Adrenal gland (tissue), 12 donors: ENCODE data around the gene KCNIP2. TPM values are rescaled to one million over a fixed set of nuclear protein-coding genes. Genes with fewer than 3 reads are reported as not detected.

ENCODE experiments used
- DNase-seq, 7 donors: peaks; one replicate each; pipeline ENCODE4 v3.0.0-alpha.2; 2019 to 2020
- H3K27ac ChIP-seq, 5 donors: fragments of 200-600 bp; sonication (generic) in 4 of 5; 1 replicate in 3 of 5; 2 replicates in 2 of 5; pipeline versions ENCODE4 v1.5.1 to v1.8.0; 2016 to 2020; ENCODE audit warnings: mild to moderate bottlenecking in 1 of 5
- H3K27me3 ChIP-seq: fragments of 200-600 bp; 2 replicates; pipeline ENCODE4 v1.8.0; 2021
- H3K36me3 ChIP-seq, 2 donors: fragments of 200-600 bp; replicated peaks in 1 of 2; 1 replicate in 1 of 2; 2 replicates in 1 of 2; pipeline versions ENCODE4 v1.5.1 to v1.8.0; 2018 to 2022
- H3K4me1 ChIP-seq, 2 donors: fragments of 200-600 bp; replicated peaks in 1 of 2; 1 replicate in 1 of 2; 2 replicates in 1 of 2; pipeline versions ENCODE4 v1.5.1 to v1.8.0; 2018 to 2021
- H3K4me3 ChIP-seq, 4 donors: fragments of 200-600 bp; sonication (generic) in 3 of 4; one replicate each; pipeline ENCODE4 v1.5.1; 2016 to 2018
- H3K9me3 ChIP-seq, 3 donors: fragments of 200-600 bp; sonication (generic) in 1 of 3; replicated peaks in 1 of 3; 1 replicate in 2 of 3; 2 replicates in 1 of 3; pipeline versions ENCODE4 v1.5.1 to v1.8.0; 2016 to 2021
- POLR2A ChIP-seq, 2 donors: fragments of 450-650 bp; IDR thresholded peaks; one replicate each; pipeline ENCODE4 v1.6.1; 2017; ENCODE audit warnings: antibody characterized with exemption in 2 of 2, mild to moderate bottlenecking in 2 of 2, moderate library complexity in 1 of 2
- WGBS, 4 donors: extraction: QIAGEN DNeasy Blood & Tissue Kit in 2 of 4; methylation state at CpG; one replicate each; pipeline versions ENCODE4 v1.1.5 to v1.1.7; 2013 to 2017; 5-methylcytosine and 5-hydroxymethylcytosine counted together
- intact Hi-C, 2 donors: fragments of 100-400 bp; cut with DNase I; formaldehyde crosslinking; loops; one replicate each; pipeline versions ENCODE4 v1.14.1 to v1.15.0; 2022 to 2023
- polyA plus RNA-seq, 3 donors: library from polyadenylated mRNA; stranded (reverse); fragments of 200-250 nt in 2 of 3; fragments of 350-450 nt in 1 of 3; fragmentation: Illumina TruSeq in 1 of 3; extraction: RNeasy Lipid Tissue Mini Kit (QIAGEN cat#74804) in 1 of 3; gene quantifications; one replicate each; pipeline ENCODE4 v1.2.3, GENCODE V29; 2013 to 2014
- total RNA-seq, 9 donors: library from RNA; depleted of rRNA in 4 of 9; stranded (reverse); fragments of >200 nt in 4 of 9; fragments of 120-200 nt in 1 of 9; fragmentation: NEBNext Ultra II Directional in 1 of 9; extraction: Animal tissue kit (Norgen Biotek cat#: 25700) in 1 of 9; gene quantifications; one replicate each; pipeline versions ENCODE4 v1.1.0 to v1.2.4, GENCODE V29; 2013 to 2023
- TF ChIP-seq, protein P1 (sequence below), 6 experiments: fragments of 450-650 bp in 4 of 6; fragments of 200-600 bp in 2 of 6; sonication (generic) in 1 of 6; IDR thresholded peaks; 1 replicate in 5 of 6; 2 replicates in 1 of 6; pipeline versions ENCODE4 v1.5.1 to v1.8.0; 2016 to 2021; ENCODE audit warnings: antibody characterized with exemption in 6 of 6, mild to moderate bottlenecking in 2 of 6, moderate library complexity in 1 of 6
- donor health status: healthy with polysubstance abuse.
- donor health status: Bipolar disorder and iron deficiency.
- donor health status: DM: yes; HTN: yes; CAD: no.
- donor health status: DM: no; HTN: no; CAD: no.
- donor health status: DM: no; HTN: no; CAD: no.
- donor health status: DM: yes; HTN: yes; CAD: no.

KCNIP2 gene
- total and polyA plus RNA-seq, 12 donors, result 2.2 to 23.0 (median 4.6) TPM; not detected in 1

DNA sequence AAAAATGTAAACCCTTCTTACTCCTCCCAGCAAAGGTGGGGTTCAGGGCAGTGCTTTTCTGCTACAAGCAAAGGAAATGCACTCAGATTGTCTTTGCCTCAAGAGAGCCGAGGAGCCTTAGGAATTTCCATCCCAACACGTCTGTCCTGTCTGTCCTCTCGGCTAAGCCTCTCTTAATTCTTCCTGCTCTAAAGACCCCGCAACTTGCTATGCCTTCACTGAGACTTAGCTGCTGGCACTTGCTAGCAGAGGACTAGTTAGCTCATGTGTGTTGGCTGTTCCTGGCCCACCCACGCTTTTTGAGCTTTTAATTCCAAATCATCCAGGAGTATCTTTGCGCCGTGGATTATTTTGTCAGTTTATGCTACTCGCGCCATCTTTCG lies 59.9 kb downstream of the KCNIP2 start:
- no peaks in the 10 kb centered on the region for H3K9me3 ChIP-seq
- H3K27me3 ChIP-seq, result peaks cover 1% of the 10 kb centered on the region
- TF ChIP-seq, protein P1, sequence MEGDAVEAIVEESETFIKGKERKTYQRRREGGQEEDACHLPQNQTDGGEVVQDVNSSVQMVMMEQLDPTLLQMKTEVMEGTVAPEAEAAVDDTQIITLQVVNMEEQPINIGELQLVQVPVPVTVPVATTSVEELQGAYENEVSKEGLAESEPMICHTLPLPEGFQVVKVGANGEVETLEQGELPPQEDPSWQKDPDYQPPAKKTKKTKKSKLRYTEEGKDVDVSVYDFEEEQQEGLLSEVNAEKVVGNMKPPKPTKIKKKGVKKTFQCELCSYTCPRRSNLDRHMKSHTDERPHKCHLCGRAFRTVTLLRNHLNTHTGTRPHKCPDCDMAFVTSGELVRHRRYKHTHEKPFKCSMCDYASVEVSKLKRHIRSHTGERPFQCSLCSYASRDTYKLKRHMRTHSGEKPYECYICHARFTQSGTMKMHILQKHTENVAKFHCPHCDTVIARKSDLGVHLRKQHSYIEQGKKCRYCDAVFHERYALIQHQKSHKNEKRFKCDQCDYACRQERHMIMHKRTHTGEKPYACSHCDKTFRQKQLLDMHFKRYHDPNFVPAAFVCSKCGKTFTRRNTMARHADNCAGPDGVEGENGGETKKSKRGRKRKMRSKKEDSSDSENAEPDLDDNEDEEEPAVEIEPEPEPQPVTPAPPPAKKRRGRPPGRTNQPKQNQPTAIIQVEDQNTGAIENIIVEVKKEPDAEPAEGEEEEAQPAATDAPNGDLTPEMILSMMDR (IDR thresholded peaks at IDR 0.05), result no peak
- no peak for TF ChIP-seq POLR2A (IDR thresholded peaks at IDR 0.05)
- 55 to 66% (median 56%) methylated on average over 10 of the region's 10 CpGs for WGBS, 4 donors
- peak overlapping the region in 3 of 4 donors; percentile 15 to 88 (median 88) for H3K4me3 ChIP-seq
- H3K4me1 ChIP-seq, result peaks cover 23 to 31% of the 10 kb centered on the region in 2 donors
- intact Hi-C loops, result loop anchor here in 1 of 2 donors (5.0 kb wide), 1 partner anchor 181 kb away; no protein-coding TSS in a partner anchor
- DNase-seq, result peak in 1 of 7 donors; percentile 40
- peak overlapping the region in 3 of 5 donors; percentile 11 to 53 (median 17) for H3K27ac ChIP-seq
- peaks cover 0 to 38% of the 10 kb centered on the region in 2 donors for H3K36me3 ChIP-seq

DNA sequence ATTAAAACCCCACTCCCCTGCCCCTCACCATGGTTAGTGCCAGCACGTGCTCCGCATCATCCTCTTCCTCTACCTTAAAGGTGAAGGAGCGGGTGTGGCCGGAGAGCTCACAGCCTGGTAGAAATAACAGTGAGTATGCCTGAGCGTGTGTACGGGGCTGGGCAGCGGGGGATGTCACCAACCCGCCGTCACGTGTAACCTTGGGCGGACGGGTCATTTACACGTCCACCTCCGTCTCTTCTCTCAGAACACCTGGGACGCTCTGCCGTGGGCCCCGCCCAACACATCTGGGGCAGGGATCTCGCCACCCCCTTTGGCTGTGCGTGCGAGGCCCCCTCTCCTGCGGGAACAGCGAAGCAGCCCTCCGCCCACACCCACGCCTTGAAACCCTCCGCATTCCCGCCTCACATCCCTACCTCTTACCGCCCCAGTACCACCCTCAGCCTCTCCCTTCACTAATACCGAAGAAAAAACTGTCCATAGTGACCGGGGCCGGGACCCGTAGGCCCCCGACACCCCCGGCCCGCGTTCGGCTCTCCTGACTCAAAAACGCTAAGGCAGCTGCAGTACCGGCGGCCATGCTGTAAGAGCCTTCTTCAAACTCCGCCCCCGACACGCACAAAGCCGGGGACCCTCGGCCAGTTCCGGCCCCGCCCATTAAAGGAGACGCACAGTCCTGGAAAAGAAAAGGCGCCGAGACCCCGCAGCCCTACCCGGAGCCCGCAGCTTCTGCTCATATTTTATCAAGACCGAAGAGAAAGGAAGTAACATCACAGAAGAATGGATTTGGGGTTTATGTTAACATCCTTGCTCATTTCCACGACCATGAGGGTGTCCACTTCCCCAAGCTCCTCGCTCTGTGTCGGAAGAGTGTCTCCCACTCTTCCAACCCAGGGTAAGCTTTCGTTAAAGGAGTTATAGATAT lies 60.5 kb downstream of the KCNIP2 start, which contains the start of gene NPM3:
NPM3 (minus strand) TSS at position 636 of the 925 bp plus-strand sequence; CDS start at position 580, 56 bp downstream.
- intact Hi-C loops, result loop anchor here in 1 of 2 donors (5.0 kb wide), 1 partner anchor 181 kb away; no protein-coding TSS in a partner anchor

GRCh38 chr10:101781984-101782810 lies 61.4 kb downstream of the KCNIP2 start:
- Histone ChIP-seq H3K9me3 (no peaks in the 10 kb centered on the region), H3K27me3 (peaks cover 10% of the 10 kb centered on the region), H3K4me1 (peaks cover 23 to 34% of the 10 kb centered on the region in 2 donors), H3K4me3 (peak overlapping the region in 2 of 4 donors; percentile 88), H3K27ac (no peak overlapping the region), H3K36me3 (peaks cover 0 to 23% of the 10 kb centered on the region in 2 donors)
- TF ChIP-seq, protein P1 (IDR thresholded peaks at IDR 0.05), result no peak
- TF ChIP-seq POLR2A (IDR thresholded peaks at IDR 0.05), result no peak
- no peak for DNase-seq
- 52 to 71% (median 55%) methylated on average over 11 to 17 of the region's 17 CpGs for WGBS, 4 donors
- intact Hi-C loops, result loop anchor here (2.0 to 5.0 kb wide), 2 partner anchors 179 to 180 kb away; no protein-coding TSS in a partner anchor

More for the DNA sequence above, 60.5 kb downstream of the KCNIP2 start, which contains the start of gene NPM3:
- H3K27me3 ChIP-seq, result peaks cover 8% of the 10 kb centered on the region
- H3K4me1 ChIP-seq, result peaks cover 23 to 34% of the 10 kb centered on the region in 2 donors
- WGBS, 4 donors, result 1 to 2% (median 1%) methylated on average over 31 to 57 of the region's 57 CpGs
- H3K4me3 ChIP-seq, result peak within 1 kb of the TSS; percentile 6 to 88 (median 52)
- peak within 1 kb of the TSS in 3 of 5 donors; percentile 11 to 53 (median 17) for H3K27ac ChIP-seq
- peaks cover 0 to 32% of the 10 kb centered on the region in 2 donors for H3K36me3 ChIP-seq
- TF ChIP-seq POLR2A (IDR thresholded peaks at IDR 0.05), result peak in 1 of 2 donors; percentile 45
- TF ChIP-seq, protein P1 (IDR thresholded peaks at IDR 0.05), result no peak
- H3K9me3 ChIP-seq, result no peaks in the 10 kb centered on the region
- DNase-seq, result peak; percentile 78 to 91 (median 85)
